ENCODE results near the gene PRDM16.

PRDM16 gene

DNA sequence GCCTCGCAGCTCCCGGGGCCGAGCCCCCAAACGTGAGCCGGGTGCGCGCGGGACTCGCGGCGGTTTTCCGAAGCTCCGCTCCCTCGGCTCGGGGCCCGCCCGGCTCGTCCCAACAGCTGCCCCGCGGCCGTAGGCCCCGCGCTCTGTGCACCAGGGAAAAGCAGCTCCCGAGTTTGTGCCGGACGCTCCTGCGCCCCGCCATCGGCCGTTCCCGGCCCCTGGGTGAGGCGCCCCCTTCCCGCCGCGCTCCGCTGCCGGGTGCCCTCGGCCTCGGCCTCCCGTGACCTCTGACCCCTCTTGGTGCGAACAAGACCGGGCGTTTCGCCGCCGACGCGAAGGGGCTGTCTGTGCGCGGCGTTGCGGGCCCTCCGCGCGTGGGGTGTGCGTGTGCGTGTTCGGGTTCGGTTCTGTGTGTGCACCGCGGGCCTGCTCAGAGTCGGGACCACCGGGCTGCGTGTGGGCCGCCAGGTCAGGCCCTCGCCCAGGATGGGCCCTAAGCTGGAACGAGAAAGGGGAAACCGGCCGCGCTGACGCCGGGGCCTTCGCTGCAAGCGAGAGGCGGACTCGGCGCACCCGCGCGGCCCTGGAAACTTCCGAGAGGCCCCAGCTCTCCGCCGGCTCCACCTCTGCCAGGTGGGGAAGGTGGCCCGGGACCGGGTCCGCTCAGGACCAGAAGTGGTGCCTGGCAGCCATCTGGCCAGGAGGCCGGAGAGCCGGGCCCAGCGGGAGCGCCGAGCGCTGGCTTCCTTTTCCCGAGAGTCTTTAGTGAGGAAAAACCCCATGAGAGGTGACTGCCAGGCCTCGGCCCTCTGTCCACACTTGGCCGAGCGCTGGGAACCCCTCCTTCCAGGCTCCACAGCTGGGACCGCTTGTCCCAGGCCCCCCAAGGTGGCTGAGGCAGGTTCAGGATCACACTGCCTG, 1.9 kb downstream of the PRDM16 start (continued):
- TF ChIP-seq, protein P1, sequence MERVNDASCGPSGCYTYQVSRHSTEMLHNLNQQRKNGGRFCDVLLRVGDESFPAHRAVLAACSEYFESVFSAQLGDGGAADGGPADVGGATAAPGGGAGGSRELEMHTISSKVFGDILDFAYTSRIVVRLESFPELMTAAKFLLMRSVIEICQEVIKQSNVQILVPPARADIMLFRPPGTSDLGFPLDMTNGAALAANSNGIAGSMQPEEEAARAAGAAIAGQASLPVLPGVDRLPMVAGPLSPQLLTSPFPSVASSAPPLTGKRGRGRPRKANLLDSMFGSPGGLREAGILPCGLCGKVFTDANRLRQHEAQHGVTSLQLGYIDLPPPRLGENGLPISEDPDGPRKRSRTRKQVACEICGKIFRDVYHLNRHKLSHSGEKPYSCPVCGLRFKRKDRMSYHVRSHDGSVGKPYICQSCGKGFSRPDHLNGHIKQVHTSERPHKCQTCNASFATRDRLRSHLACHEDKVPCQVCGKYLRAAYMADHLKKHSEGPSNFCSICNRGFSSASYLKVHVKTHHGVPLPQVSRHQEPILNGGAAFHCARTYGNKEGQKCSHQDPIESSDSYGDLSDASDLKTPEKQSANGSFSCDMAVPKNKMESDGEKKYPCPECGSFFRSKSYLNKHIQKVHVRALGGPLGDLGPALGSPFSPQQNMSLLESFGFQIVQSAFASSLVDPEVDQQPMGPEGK (CRISPR knock-in tag; IDR thresholded peaks at IDR 0.05; ENCODE audit: borderline replicate concordance): no peak
- TF ChIP-seq GLIS3 (CRISPR knock-in tag; IDR thresholded peaks at IDR 0.05) (no peak), TOX (CRISPR knock-in tag; IDR thresholded peaks at IDR 0.05; ENCODE audit: borderline replicate concordance) (no peak), SNAI2 (CRISPR knock-in tag; IDR thresholded peaks at IDR 0.05) (no peak), ZFP3 (CRISPR knock-in tag; IDR thresholded peaks at IDR 0.05) (no peak), OSR1 (CRISPR knock-in tag; IDR thresholded peaks at IDR 0.05) (no peak), ZFP30 (CRISPR knock-in tag; IDR thresholded peaks at IDR 0.05) (no peak)

DNA sequence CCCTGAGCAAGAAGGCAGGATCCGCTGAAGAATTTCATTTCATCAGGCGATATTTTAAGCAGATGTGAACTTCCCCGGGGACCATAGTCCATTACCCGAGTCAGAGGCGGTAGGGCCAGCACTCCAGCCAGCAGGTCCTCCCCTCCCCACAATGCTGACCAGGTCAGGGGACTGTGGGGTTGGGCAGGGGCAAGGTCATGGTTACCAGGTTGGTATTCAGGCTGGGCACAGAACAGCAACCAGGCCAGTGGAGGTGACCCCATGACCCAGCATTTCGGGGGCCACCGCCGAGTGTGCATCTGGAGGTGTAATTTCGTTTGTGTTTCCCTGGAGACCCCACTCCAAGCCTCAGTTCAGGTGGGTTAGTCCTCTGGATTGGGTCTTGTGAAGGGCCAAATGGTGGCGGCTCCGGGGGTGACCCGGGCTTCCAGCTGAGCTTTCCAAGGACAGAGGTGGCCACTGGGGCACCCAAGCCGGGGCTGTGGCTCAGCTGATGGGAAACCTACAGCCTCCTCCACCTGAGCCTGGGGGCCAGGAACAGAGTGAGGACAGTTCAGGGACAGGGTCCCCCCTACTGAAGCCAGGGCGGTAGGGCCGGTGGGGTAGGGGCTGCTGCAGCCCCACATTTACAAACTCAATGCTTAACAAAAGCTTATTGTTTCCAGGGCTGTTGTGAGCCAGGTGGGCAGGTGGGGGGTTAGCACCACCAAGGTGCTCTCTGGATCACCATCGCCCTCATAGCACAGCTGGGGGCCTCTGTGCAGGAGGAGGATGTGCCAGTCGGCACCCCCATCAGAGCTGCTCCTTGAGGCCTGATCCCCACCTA, 2.8 kb downstream of the PRDM16 start:
- TF ChIP-seq GLIS3 (CRISPR knock-in tag; IDR thresholded peaks at IDR 0.05): no peak
- ATAC-seq: no peak

DNA sequence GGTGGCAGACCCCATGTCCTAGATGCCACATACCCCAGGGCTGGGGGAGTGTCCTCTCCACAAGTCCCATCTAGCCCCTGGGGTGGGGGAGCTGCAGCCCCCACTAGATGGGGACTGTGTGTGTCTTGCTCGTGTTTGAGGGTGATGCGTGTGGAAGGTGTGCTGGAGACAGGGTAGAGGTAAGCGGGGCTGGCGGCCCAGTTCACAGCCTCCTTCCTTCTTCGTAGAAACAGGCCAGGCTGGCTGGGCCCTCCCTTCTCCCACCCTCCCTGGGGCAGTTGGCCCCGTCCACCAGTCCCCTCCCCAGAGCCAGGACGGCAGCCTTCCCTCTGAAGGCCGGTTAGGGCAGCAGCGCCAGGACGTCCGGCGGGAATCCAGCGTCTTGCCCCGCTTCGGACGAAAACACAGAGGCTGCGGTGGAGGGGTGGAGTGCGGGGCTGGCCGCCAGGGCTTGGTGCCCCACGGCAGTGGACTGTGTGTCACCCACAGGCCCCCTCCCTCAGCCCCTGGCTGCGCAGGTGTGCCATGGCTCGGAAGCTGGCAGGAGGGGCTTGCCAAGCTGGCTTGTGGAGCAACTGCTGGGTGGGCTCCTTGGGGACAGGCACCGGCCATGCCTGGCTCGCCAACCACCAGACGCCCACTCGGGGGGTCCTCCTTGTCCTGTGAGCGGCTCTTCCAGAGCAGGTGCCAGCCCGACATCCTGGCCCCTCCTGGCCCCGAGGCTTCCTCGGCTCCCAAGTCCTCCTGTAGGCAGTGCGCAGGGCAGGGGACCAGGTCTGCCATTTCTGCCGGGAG, 3.6 kb downstream of the PRDM16 start:
- no peak for ATAC-seq
- no peak for TF ChIP-seq SNAI2 (CRISPR knock-in tag; IDR thresholded peaks at IDR 0.05)
- TF ChIP-seq GLIS3 (CRISPR knock-in tag; IDR thresholded peaks at IDR 0.05): no peak
- no peak for TF ChIP-seq OSR1 (CRISPR knock-in tag; IDR thresholded peaks at IDR 0.05)
- no peak for TF ChIP-seq ZFP30 (CRISPR knock-in tag; IDR thresholded peaks at IDR 0.05)

DNA sequence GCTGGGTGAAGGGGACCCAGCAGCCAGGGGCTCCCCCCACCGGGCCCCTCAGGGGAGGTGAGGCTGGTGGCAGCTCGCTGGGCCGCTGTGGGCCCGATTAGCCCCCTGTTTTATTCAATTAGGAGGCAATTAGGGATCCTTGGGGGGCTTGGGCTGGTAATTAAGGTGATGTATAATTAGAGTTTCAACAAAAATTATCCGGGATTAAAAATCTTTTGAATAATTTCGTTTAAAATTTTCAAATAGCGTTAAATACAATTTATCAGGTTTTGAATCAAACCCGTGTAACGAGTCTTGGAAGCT, 4.1 kb downstream of the PRDM16 start:
- no peak for ATAC-seq
- TF ChIP-seq, protein P2, sequence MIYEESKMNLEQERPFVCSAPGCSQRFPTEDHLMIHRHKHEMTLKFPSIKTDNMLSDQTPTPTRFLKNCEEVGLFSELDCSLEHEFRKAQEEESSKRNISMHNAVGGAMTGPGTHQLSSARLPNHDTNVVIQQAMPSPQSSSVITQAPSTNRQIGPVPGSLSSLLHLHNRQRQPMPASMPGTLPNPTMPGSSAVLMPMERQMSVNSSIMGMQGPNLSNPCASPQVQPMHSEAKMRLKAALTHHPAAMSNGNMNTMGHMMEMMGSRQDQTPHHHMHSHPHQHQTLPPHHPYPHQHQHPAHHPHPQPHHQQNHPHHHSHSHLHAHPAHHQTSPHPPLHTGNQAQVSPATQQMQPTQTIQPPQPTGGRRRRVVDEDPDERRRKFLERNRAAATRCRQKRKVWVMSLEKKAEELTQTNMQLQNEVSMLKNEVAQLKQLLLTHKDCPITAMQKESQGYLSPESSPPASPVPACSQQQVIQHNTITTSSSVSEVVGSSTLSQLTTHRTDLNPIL (CRISPR knock-in tag; IDR thresholded peaks at IDR 0.05; ENCODE audit: low read depth): no peak
- TF ChIP-seq OSR1 (CRISPR knock-in tag; IDR thresholded peaks at IDR 0.05) (no peak), PPARA (CRISPR knock-in tag; IDR thresholded peaks at IDR 0.05; ENCODE audit: borderline replicate concordance) (no peak)
- TF ChIP-seq, protein P3, sequence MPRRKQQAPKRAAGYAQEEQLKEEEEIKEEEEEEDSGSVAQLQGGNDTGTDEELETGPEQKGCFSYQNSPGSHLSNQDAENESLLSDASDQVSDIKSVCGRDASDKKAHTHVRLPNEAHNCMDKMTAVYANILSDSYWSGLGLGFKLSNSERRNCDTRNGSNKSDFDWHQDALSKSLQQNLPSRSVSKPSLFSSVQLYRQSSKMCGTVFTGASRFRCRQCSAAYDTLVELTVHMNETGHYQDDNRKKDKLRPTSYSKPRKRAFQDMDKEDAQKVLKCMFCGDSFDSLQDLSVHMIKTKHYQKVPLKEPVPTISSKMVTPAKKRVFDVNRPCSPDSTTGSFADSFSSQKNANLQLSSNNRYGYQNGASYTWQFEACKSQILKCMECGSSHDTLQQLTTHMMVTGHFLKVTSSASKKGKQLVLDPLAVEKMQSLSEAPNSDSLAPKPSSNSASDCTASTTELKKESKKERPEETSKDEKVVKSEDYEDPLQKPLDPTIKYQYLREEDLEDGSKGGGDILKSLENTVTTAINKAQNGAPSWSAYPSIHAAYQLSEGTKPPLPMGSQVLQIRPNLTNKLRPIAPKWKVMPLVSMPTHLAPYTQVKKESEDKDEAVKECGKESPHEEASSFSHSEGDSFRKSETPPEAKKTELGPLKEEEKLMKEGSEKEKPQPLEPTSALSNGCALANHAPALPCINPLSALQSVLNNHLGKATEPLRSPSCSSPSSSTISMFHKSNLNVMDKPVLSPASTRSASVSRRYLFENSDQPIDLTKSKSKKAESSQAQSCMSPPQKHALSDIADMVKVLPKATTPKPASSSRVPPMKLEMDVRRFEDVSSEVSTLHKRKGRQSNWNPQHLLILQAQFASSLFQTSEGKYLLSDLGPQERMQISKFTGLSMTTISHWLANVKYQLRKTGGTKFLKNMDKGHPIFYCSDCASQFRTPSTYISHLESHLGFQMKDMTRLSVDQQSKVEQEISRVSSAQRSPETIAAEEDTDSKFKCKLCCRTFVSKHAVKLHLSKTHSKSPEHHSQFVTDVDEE (CRISPR knock-in tag; IDR thresholded peaks at IDR 0.05): no peak

DNA sequence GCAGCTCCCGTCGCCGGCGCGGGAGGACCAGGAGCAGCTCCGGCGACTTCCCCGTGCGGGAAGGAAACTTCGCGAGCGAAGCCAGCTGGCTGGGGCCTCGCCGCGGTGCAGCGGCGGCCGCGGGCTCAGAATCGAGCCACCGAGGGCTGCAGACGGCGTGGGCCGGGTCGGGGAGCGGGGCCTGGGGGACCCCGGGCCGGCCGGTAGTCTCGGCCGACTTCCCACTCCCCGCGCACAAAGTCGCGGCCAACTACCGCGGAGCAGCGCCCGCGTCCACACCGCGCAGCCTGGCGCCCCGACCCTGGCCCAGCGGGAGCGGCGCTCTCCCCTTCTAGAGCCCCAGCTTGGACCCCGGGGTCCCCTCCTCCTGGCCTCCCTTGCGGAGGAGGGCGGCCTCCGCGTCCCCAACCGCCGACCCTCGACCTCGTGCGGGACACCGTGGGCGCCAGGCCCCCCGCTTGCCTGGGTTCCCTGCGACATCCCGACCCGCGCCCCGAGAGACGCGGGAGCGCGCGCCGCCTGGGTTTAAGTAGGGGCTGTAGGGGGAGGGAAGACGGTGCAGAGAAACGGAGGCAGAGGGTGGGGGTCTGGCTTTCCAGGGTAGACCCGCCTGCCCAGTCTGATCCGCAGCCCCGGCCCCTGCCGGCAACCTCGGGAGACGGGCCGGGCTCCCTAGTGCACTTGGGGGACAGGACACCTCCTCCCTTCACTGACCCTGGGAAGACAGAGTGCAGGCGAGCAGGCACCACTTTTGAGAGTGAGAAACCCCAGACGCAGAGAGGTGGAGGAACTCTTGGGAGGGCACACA, 4.7 kb downstream of the PRDM16 start:
- ATAC-seq: no peak
- TF ChIP-seq, protein P1 (CRISPR knock-in tag; IDR thresholded peaks at IDR 0.05; ENCODE audit: borderline replicate concordance): no peak
- no peak for TF ChIP-seq GLIS3 (CRISPR knock-in tag; IDR thresholded peaks at IDR 0.05)
- TF ChIP-seq ZNF565 (CRISPR knock-in tag; conservative IDR thresholded peaks at IDR 0.05; ENCODE audit: low read depth): no peak
- TF ChIP-seq TOX (CRISPR knock-in tag; IDR thresholded peaks at IDR 0.05; ENCODE audit: borderline replicate concordance): no peak
- no peak for TF ChIP-seq TCF4 (CRISPR knock-in tag; IDR thresholded peaks at IDR 0.05; ENCODE audit: borderline replicate concordance)
- no peak for TF ChIP-seq SNAI2 (CRISPR knock-in tag; IDR thresholded peaks at IDR 0.05)
- TF ChIP-seq ZNF8 (CRISPR knock-in tag; IDR thresholded peaks at IDR 0.05): no peak
- TF ChIP-seq, protein P4, sequence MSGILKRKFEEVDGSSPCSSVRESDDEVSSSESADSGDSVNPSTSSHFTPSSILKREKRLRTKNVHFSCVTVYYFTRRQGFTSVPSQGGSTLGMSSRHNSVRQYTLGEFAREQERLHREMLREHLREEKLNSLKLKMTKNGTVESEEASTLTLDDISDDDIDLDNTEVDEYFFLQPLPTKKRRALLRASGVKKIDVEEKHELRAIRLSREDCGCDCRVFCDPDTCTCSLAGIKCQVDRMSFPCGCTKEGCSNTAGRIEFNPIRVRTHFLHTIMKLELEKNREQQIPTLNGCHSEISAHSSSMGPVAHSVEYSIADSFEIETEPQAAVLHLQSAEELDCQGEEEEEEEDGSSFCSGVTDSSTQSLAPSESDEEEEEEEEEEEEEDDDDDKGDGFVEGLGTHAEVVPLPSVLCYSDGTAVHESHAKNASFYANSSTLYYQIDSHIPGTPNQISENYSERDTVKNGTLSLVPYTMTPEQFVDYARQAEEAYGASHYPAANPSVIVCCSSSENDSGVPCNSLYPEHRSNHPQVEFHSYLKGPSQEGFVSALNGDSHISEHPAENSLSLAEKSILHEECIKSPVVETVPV (CRISPR knock-in tag; IDR thresholded peaks at IDR 0.05): no peak
- TF ChIP-seq ZNF70 (CRISPR knock-in tag; IDR thresholded peaks at IDR 0.05): no peak
- TF ChIP-seq, protein P3 (CRISPR knock-in tag; IDR thresholded peaks at IDR 0.05): no peak
